WTC11 (cell line): ENCODE measurements around the gene LDB3. TPM values are rescaled to one million over a fixed set of nuclear protein-coding genes. Genes with fewer than 3 reads are reported as not detected.

Experiments used
- ATAC-seq: fragments of 200-7000 bp; cut with Tn5 transposase; 2 replicates; pipeline ENCODE4 v1.10.0; 2021; ENCODE audit warnings: mild to moderate bottlenecking, moderate library complexity
- CTCF ChIA-PET: fragments of 300-600 bp; sonication (Branson Sonifier 250); formaldehyde crosslinking; loops from one replicate; lab custom pipeline; 2021; ENCODE audit warnings: antibody characterized with exemption; lab: Charles Lee
- POLR2A ChIA-PET: fragments of 350-600 bp; sonication (Branson Sonifier 250); formaldehyde crosslinking; loops from one replicate; lab custom pipeline; 2021; ENCODE audit warnings: antibody characterized with exemption; lab: Charles Lee
- DNase-seq: peaks from one replicate; pipeline ENCODE4 v3.0.0; 2021; ENCODE audit warnings: low spot score
- H3K27ac Mint-ChIP-seq: 2 replicates; pipeline ENCODE4 v1.8.0; 2021; ENCODE audit warnings: mixed read lengths
- H3K27me3 Mint-ChIP-seq: 2 replicates; pipeline ENCODE4 v1.8.0; 2021; ENCODE audit warnings: low read depth, mild to moderate bottlenecking, moderate library complexity, mixed read lengths
- H3K36me3 Mint-ChIP-seq: 2 replicates; pipeline ENCODE4 v1.8.0; 2021; ENCODE audit warnings: mixed read lengths
- H3K4me1 Mint-ChIP-seq: 2 replicates; pipeline ENCODE4 v1.8.0; 2022; ENCODE audit warnings: mixed read lengths
- H3K4me3 Mint-ChIP-seq: 2 replicates; pipeline ENCODE4 v1.8.0; 2021; ENCODE audit warnings: mild to moderate bottlenecking, moderate library complexity, mixed read lengths
- H3K9me3 Mint-ChIP-seq: 2 replicates; pipeline ENCODE4 v1.8.0; 2021; ENCODE audit warnings: mixed read lengths
- E2F5 ChIP-seq: sonication (generic); formaldehyde crosslinking; IDR thresholded peaks from 2 replicates; pipeline ENCODE4 v1.8.1; 2022; ENCODE audit warnings: mild to moderate bottlenecking, moderate library complexity, missing genetic modification reagents
- EMX1 ChIP-seq: fragments of 250-450 bp; sonication (Bioruptor Pico); IDR thresholded peaks from 2 replicates; pipeline ENCODE4 v1.8.0; 2021; ENCODE audit warnings: mild to moderate bottlenecking
- ERG ChIP-seq: fragments of 250-450 bp; sonication (Bioruptor Pico); IDR thresholded peaks from 2 replicates; pipeline ENCODE4 v1.8.0; 2021; ENCODE audit warnings: mild to moderate bottlenecking
- FOXP1 ChIP-seq: sonication (generic); formaldehyde crosslinking; IDR thresholded peaks from 2 replicates; pipeline ENCODE4 v1.8.0; 2022; ENCODE audit warnings: missing genetic modification reagents, mild to moderate bottlenecking, moderate library complexity, borderline replicate concordance
- GRHL2 ChIP-seq: fragments of 250-450 bp; sonication (Bioruptor Pico); IDR thresholded peaks from 2 replicates; pipeline ENCODE4 v1.8.0; 2022; ENCODE audit warnings: mild to moderate bottlenecking, moderate library complexity; ENCODE audit not compliant: insufficient replicate concordance, severe bottlenecking
- HMGA2 ChIP-seq: fragments of 250-450 bp; sonication (Bioruptor Pico); IDR thresholded peaks from 2 replicates; pipeline ENCODE4 v1.4.0; 2021; ENCODE audit warnings: mild to moderate bottlenecking, moderate library complexity
- JAZF1 ChIP-seq: fragments of 250-450 bp; sonication (Bioruptor Pico); IDR thresholded peaks from 2 replicates; pipeline ENCODE4 v1.9.0; 2021; ENCODE audit warnings: moderate library complexity, mild to moderate bottlenecking, inconsistent platforms
- JUN ChIP-seq: sonication (generic); formaldehyde crosslinking; IDR thresholded peaks from 2 replicates; pipeline ENCODE4 v1.8.0; 2023; ENCODE audit warnings: mild to moderate bottlenecking, missing genetic modification reagents
- MLX ChIP-seq: sonication (generic); formaldehyde crosslinking; IDR thresholded peaks from 2 replicates; pipeline ENCODE4 v1.8.1; 2023; ENCODE audit warnings: mild to moderate bottlenecking, missing genetic modification reagents, moderate library complexity
- NR1H2 ChIP-seq: sonication (generic); formaldehyde crosslinking; IDR thresholded peaks from 2 replicates; pipeline ENCODE4 v1.9.0; 2021; ENCODE audit warnings: mild to moderate bottlenecking, moderate library complexity, missing genetic modification reagents
- SMAD4 ChIP-seq: sonication (generic); formaldehyde crosslinking; IDR thresholded peaks from 2 replicates; pipeline ENCODE4 v1.8.0; 2022; ENCODE audit warnings: mild to moderate bottlenecking, missing genetic modification reagents
- STAT6 ChIP-seq: sonication (generic); formaldehyde crosslinking; conservative IDR thresholded peaks from 2 replicates; pipeline ENCODE4 v1.8.1; 2023; ENCODE audit warnings: mild to moderate bottlenecking, low read depth, missing genetic modification reagents, moderate library complexity
- TEAD1 ChIP-seq: sonication (generic); formaldehyde crosslinking; IDR thresholded peaks from 2 replicates; pipeline ENCODE4 v1.8.0; 2022; ENCODE audit warnings: mild to moderate bottlenecking, missing genetic modification reagents
- TEAD4 ChIP-seq: sonication (generic); formaldehyde crosslinking; IDR thresholded peaks from 2 replicates; pipeline ENCODE4 v1.8.0; 2022; ENCODE audit warnings: mild to moderate bottlenecking, missing genetic modification reagents
- TP53 ChIP-seq: sonication (generic); formaldehyde crosslinking; IDR thresholded peaks from 2 replicates; pipeline ENCODE4 v1.8.1; 2023; ENCODE audit warnings: mild to moderate bottlenecking, missing genetic modification reagents
- ZNF416 ChIP-seq: fragments of 250-450 bp; sonication (Bioruptor Pico); IDR thresholded peaks from 2 replicates; pipeline ENCODE4 v1.9.0; 2021; ENCODE audit warnings: mild to moderate bottlenecking, inconsistent platforms
- ZNF671 ChIP-seq: fragments of 250-450 bp; sonication (Bioruptor Pico); IDR thresholded peaks from 2 replicates; pipeline ENCODE4 v1.8.0; 2021; ENCODE audit warnings: mild to moderate bottlenecking
- total RNA-seq: library from RNA; stranded (reverse); gene quantifications from 3 replicates; pipeline ENCODE4 v1.2.3, GENCODE V29; 2021
- TF ChIP-seq, protein P1 (sequence below): sonication (generic); formaldehyde crosslinking; IDR thresholded peaks from 2 replicates; pipeline ENCODE4 v1.8.0; 2022; ENCODE audit warnings: missing genetic modification reagents
- TF ChIP-seq, protein P2 (sequence below): sonication (generic); formaldehyde crosslinking; IDR thresholded peaks from 2 replicates; pipeline ENCODE4 v1.8.1; 2022; ENCODE audit warnings: low read depth, missing genetic modification reagents, borderline replicate concordance
- TF ChIP-seq, protein P3 (sequence below): fragments of 250-450 bp; sonication (Bioruptor Pico); IDR thresholded peaks from 2 replicates; pipeline ENCODE4 v1.9.0; 2021; ENCODE audit warnings: mild to moderate bottlenecking, borderline replicate concordance

LDB3 gene
- total RNA-seq, 1 experiment from 2014 or later, result 0.42 TPM

DNA sequence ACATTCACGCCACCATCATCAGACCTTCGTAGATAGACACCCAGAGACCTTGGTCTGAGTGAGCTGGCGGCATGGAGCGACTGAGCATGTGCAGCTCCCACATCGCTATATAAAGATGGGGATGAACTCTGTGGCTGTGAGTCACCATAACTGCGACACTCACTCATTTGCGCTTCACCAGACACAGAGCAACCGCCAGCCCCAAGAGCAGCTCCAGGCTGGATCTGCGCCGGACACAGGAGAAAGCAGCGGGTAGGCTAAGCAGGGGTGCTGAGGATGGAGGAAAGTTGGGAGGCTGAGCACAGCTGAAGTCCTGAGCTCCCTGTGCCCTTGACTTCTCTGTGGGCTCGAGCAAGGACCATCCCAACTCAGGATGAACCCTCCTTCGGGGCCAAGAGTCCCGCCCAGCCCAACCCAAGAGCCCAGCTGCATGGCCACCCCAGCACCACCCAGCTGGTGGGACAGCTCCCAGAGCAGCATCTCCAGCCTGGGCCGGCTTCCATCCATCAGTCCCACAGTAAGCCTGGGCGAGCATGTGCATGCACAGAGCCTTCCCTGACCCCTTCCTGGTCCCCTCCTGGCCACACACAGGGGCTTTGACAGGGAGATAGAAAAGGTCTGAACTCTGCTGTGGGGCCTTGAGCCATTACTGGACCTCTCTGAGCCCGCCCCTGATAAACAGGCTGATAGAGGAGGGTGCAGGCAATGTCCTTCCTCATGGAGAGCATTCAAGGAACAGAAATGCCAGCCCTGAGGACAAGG is 13.7 kb upstream of the LDB3 start, which contains the start of gene OPN4:
Gene OPN4 (plus strand): TSS at position 137 of the 762 bp plus-strand sequence. CDS start 237 bp downstream, at position 374.
- CTCF ChIA-PET, result no interaction called here
- Mint-ChIP-seq H3K4me1 (peaks cover 7% of the 10 kb centered on the region), H3K27me3 (no peaks in the 10 kb centered on the region)
- no peak for ATAC-seq
- TF ChIP-seq, protein P1, sequence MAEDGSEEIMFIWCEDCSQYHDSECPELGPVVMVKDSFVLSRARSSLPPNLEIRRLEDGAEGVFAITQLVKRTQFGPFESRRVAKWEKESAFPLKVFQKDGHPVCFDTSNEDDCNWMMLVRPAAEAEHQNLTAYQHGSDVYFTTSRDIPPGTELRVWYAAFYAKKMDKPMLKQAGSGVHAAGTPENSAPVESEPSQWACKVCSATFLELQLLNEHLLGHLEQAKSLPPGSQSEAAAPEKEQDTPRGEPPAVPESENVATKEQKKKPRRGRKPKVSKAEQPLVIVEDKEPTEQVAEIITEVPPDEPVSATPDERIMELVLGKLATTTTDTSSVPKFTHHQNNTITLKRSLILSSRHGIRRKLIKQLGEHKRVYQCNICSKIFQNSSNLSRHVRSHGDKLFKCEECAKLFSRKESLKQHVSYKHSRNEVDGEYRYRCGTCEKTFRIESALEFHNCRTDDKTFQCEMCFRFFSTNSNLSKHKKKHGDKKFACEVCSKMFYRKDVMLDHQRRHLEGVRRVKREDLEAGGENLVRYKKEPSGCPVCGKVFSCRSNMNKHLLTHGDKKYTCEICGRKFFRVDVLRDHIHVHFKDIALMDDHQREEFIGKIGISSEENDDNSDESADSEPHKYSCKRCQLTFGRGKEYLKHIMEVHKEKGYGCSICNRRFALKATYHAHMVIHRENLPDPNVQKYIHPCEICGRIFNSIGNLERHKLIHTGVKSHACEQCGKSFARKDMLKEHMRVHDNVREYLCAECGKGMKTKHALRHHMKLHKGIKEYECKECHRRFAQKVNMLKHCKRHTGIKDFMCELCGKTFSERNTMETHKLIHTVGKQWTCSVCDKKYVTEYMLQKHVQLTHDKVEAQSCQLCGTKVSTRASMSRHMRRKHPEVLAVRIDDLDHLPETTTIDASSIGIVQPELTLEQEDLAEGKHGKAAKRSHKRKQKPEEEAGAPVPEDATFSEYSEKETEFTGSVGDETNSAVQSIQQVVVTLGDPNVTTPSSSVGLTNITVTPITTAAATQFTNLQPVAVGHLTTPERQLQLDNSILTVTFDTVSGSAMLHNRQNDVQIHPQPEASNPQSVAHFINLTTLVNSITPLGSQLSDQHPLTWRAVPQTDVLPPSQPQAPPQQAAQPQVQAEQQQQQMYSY (CRISPR knock-in tag), result no peak
- TF ChIP-seq TP53 (CRISPR knock-in tag) (no peak), FOXP1 (CRISPR knock-in tag) (no peak), E2F5 (CRISPR knock-in tag) (no peak), JUN (CRISPR knock-in tag) (no peak), TEAD4 (CRISPR knock-in tag) (no peak), TEAD1 (no peak), HMGA2 (CRISPR knock-in tag) (no peak), STAT6 (no peak), MLX (CRISPR knock-in tag) (no peak), EMX1 (CRISPR knock-in tag) (no peak), ZNF416 (no peak), ZNF671 (CRISPR knock-in tag) (no peak), ERG (CRISPR knock-in tag) (no peak), JAZF1 (no peak), SMAD4 (no peak), GRHL2 (CRISPR knock-in tag) (no peak), NR1H2 (CRISPR knock-in tag) (no peak)
- TF ChIP-seq, protein P2, sequence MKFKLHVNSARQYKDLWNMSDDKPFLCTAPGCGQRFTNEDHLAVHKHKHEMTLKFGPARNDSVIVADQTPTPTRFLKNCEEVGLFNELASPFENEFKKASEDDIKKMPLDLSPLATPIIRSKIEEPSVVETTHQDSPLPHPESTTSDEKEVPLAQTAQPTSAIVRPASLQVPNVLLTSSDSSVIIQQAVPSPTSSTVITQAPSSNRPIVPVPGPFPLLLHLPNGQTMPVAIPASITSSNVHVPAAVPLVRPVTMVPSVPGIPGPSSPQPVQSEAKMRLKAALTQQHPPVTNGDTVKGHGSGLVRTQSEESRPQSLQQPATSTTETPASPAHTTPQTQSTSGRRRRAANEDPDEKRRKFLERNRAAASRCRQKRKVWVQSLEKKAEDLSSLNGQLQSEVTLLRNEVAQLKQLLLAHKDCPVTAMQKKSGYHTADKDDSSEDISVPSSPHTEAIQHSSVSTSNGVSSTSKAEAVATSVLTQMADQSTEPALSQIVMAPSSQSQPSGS (CRISPR knock-in tag), result no peak
- TF ChIP-seq, protein P3, sequence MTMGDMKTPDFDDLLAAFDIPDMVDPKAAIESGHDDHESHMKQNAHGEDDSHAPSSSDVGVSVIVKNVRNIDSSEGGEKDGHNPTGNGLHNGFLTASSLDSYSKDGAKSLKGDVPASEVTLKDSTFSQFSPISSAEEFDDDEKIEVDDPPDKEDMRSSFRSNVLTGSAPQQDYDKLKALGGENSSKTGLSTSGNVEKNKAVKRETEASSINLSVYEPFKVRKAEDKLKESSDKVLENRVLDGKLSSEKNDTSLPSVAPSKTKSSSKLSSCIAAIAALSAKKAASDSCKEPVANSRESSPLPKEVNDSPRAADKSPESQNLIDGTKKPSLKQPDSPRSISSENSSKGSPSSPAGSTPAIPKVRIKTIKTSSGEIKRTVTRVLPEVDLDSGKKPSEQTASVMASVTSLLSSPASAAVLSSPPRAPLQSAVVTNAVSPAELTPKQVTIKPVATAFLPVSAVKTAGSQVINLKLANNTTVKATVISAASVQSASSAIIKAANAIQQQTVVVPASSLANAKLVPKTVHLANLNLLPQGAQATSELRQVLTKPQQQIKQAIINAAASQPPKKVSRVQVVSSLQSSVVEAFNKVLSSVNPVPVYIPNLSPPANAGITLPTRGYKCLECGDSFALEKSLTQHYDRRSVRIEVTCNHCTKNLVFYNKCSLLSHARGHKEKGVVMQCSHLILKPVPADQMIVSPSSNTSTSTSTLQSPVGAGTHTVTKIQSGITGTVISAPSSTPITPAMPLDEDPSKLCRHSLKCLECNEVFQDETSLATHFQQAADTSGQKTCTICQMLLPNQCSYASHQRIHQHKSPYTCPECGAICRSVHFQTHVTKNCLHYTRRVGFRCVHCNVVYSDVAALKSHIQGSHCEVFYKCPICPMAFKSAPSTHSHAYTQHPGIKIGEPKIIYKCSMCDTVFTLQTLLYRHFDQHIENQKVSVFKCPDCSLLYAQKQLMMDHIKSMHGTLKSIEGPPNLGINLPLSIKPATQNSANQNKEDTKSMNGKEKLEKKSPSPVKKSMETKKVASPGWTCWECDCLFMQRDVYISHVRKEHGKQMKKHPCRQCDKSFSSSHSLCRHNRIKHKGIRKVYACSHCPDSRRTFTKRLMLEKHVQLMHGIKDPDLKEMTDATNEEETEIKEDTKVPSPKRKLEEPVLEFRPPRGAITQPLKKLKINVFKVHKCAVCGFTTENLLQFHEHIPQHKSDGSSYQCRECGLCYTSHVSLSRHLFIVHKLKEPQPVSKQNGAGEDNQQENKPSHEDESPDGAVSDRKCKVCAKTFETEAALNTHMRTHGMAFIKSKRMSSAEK, result no peak
- TF ChIP-seq, all 79 proteins: peak for 0
- Mint-ChIP-seq H3K36me3 (no peaks in the 10 kb centered on the region), H3K9me3 (no peaks in the 10 kb centered on the region), H3K27ac (no peak within 1 kb of the TSS), H3K4me3 (no peak within 1 kb of the TSS)
- no peak for DNase-seq
- POLR2A ChIA-PET, result no interaction called here
